ENCODE measurements around the gene REXO4. TPM values are rescaled to one million over a fixed set of nuclear protein-coding genes. Genes with fewer than 3 reads are reported as not detected.

Gene REXO4
- total RNA-seq, 2 experiments from 2014 or later, result 35.7 to 45.5 TPM

- Histone ChIP-seq H3K36me3 (ENCODE audit: insufficient read depth, low read length) (peaks cover 39% of the 10 kb centered on the region), H4K20me1 (ENCODE audit: insufficient read depth, low read length) (no peaks in the 10 kb centered on the region), H3K9me3 (ENCODE audit: low read length) (no peaks in the 10 kb centered on the region), H2AFZ (ENCODE audit: low read length) (no peak overlapping the region), H3K27ac (ENCODE audit: low read depth, low read length, poor library complexity, severe bottlenecking) (no peak overlapping the region), H3K4me2 (ENCODE audit: low read length) (no peak overlapping the region), H3K4me1 (ENCODE audit: insufficient read depth, low read length, poor library complexity, severe bottlenecking) (peaks cover 10% of the 10 kb centered on the region), H3K9me2 (ENCODE audit: insufficient read depth, low read length) (no peaks in the 10 kb centered on the region), H3K79me2 (ENCODE audit: insufficient read depth, low read depth, low read length) (no peaks in the 10 kb centered on the region), H3K4me3 (ENCODE audit: low read depth, low read length, poor library complexity, severe bottlenecking) (no peak overlapping the region)
- no TSS peak for BruUV-seq (replicated peaks)
- CTCF ChIA-PET (ENCODE audit: unreplicated experiment), result no interaction called here
- POLR2A ChIA-PET, result no interaction called here
- TF ChIP-seq EZH2phosphoT487 (IDR thresholded peaks at IDR 0.05; ENCODE audit: borderline replicate concordance, low read depth, low read length), result no peak
- no peak for TF ChIP-seq CTCF (conservative IDR thresholded peaks at IDR 0.05; ENCODE audit: low read length)
- no peak for DNase-seq (ENCODE audit: low spot score)
- intact Hi-C loops (cut with micrococcal nuclease; ENCODE audit: unreplicated experiment), result no loop called here
Observed at GRCh38 chr9:133401588-133401987, 16.2 kb downstream of the REXO4 start.

DNA sequence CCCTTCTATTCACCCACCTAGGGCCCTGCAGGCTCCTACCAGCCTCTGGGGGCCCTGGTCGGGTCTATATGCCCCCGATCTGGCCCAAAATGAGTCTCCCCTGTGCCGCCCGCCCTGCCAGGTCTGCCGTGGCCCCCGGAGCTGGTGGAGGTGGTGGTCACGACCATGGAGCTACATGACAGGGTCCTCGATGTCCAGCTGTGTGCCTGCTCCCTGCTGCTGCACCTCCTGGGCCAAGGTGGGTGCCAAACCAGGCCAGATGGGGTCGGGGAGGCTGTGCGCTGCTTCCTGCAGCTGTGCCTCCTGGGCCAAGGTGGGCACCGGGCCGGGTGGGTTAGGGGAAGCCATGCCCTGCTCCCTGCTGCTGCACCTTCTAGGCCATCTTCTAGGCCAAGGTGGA is 17.5 kb downstream of the REXO4 start:
- Histone ChIP-seq H3K4me3 (ENCODE audit: low read depth, low read length, poor library complexity, severe bottlenecking) (no peak overlapping the region), H2AFZ (ENCODE audit: low read length) (no peak overlapping the region), H3K27ac (ENCODE audit: low read depth, low read length, poor library complexity, severe bottlenecking) (no peak overlapping the region), H3K79me2 (ENCODE audit: insufficient read depth, low read depth, low read length) (no peaks in the 10 kb centered on the region), H3K9me2 (ENCODE audit: insufficient read depth, low read length) (no peaks in the 10 kb centered on the region), H3K9me3 (ENCODE audit: low read length) (no peaks in the 10 kb centered on the region), H3K4me2 (ENCODE audit: low read length) (no peak overlapping the region), H3K4me1 (ENCODE audit: insufficient read depth, low read length, poor library complexity, severe bottlenecking) (no peaks in the 10 kb centered on the region), H4K20me1 (ENCODE audit: insufficient read depth, low read length) (no peaks in the 10 kb centered on the region), H3K36me3 (ENCODE audit: insufficient read depth, low read length) (peaks cover 26% of the 10 kb centered on the region)
- CTCF ChIA-PET (ENCODE audit: unreplicated experiment), result no interaction called here
- TF ChIP-seq EZH2phosphoT487 (IDR thresholded peaks at IDR 0.05; ENCODE audit: borderline replicate concordance, low read depth, low read length), result no peak
- no peak for TF ChIP-seq CTCF (conservative IDR thresholded peaks at IDR 0.05; ENCODE audit: low read length)
- DNase-seq (ENCODE audit: low spot score), result no peak
- intact Hi-C loops (cut with micrococcal nuclease; ENCODE audit: unreplicated experiment), result no loop called here
- no TSS peak for BruUV-seq (replicated peaks)
- POLR2A ChIA-PET, result interaction anchor here (0.7 kb wide), 1 partner anchor 93 kb away, joined by 3 read pairs; no protein-coding TSS in a partner anchor

- Histone ChIP-seq H3K9me3 (ENCODE audit: low read length) (no peaks in the 10 kb centered on the region), H3K4me3 (ENCODE audit: low read depth, low read length, poor library complexity, severe bottlenecking) (no peak overlapping the region), H3K27ac (ENCODE audit: low read depth, low read length, poor library complexity, severe bottlenecking) (no peak overlapping the region), H4K20me1 (ENCODE audit: insufficient read depth, low read length) (no peaks in the 10 kb centered on the region), H2AFZ (ENCODE audit: low read length) (no peak overlapping the region), H3K4me1 (ENCODE audit: insufficient read depth, low read length, poor library complexity, severe bottlenecking) (no peaks in the 10 kb centered on the region), H3K4me2 (ENCODE audit: low read length) (no peak overlapping the region), H3K79me2 (ENCODE audit: insufficient read depth, low read depth, low read length) (no peaks in the 10 kb centered on the region), H3K36me3 (ENCODE audit: insufficient read depth, low read length) (0 out of 2 replicates have a peak, but pooled peaks cover 5% of the 10 kb centered on the region), H3K9me2 (ENCODE audit: insufficient read depth, low read length) (no peaks in the 10 kb centered on the region)
- no peak for DNase-seq (ENCODE audit: low spot score)
- BruUV-seq (replicated peaks), result no TSS peak
- intact Hi-C loops (cut with micrococcal nuclease; ENCODE audit: unreplicated experiment), result no loop called here
- ChIA-PET POLR2A (no interaction called here), CTCF (ENCODE audit: unreplicated experiment) (no interaction called here)
- TF ChIP-seq EZH2phosphoT487 (IDR thresholded peaks at IDR 0.05; ENCODE audit: borderline replicate concordance, low read depth, low read length), result no peak
- TF ChIP-seq CTCF (conservative IDR thresholded peaks at IDR 0.05; ENCODE audit: low read length), result no peak
Observed at GRCh38 chr9:133397895-133398294, 19.9 kb downstream of the REXO4 start.
